SH-SY5Y (cell line): ENCODE data around the gene SEC61B.

Experiments
- GATA2 ChIP-seq: IDR thresholded peaks from 2 replicates; pipeline ENCODE4 v1.6.1; 2011; ENCODE audit warnings: mild to moderate bottlenecking, low read depth, low read length
- GATA3 ChIP-seq: IDR thresholded peaks from 2 replicates; pipeline ENCODE4 v1.6.1; 2011; ENCODE audit warnings: low read depth, mild to moderate bottlenecking, low read length, moderate library complexity

GRCh38 chr9:99180199-99180598 lies 41.9 kb upstream of the SEC61B start:
- TF ChIP-seq GATA2 (no peak), GATA3 (no peak)
